Astrocyte (in vitro differentiated cells and primary cell): ENCODE measurements around the gene CXorf38.

Source experiments
- EZH2 ChIP-seq: IDR thresholded peaks from 2 replicates; pipeline ENCODE4 v1.6.1; 2012; ENCODE audit warnings: mild to moderate bottlenecking, low read length, inconsistent platforms; ENCODE audit not compliant: insufficient read depth
- TF ChIP-seq, protein P1 (sequence below): IDR thresholded peaks from 2 replicates; pipeline ENCODE4 v1.5.1; 2011; ENCODE audit warnings: low read depth, mild to moderate bottlenecking, inconsistent platforms, low read length, moderate library complexity; ENCODE audit not compliant: insufficient read depth

DNA sequence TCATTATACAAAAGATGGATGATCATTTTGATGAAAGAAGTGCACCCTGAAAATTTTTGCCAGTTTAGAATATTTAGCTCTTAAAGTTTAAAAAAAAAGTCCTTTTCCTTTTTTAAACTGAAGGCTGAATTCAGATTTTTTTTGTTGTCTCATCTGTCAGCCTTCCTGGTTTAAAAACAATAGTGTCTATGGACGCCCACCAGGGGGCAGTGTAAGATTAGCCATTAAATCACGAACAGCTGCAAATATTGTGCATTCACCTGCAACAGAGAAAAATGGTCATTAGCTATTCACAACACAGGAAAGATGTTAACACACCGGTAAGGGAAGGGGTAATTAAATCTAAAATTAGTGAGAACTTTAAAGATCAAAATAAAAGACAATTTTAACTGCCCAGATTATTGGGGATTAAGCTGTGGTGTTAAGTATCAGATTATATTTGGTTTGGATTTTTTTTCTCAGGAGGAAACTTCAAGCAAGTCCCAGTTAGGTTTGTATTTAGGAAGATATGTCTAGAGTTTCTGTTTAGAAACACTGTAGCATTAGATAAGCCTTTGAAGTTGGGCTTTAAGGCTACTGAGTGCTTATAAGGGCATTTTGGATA is 4.4 kb upstream of the CXorf38 start:
- TF ChIP-seq EZH2 = no peak
- TF ChIP-seq, protein P1, sequence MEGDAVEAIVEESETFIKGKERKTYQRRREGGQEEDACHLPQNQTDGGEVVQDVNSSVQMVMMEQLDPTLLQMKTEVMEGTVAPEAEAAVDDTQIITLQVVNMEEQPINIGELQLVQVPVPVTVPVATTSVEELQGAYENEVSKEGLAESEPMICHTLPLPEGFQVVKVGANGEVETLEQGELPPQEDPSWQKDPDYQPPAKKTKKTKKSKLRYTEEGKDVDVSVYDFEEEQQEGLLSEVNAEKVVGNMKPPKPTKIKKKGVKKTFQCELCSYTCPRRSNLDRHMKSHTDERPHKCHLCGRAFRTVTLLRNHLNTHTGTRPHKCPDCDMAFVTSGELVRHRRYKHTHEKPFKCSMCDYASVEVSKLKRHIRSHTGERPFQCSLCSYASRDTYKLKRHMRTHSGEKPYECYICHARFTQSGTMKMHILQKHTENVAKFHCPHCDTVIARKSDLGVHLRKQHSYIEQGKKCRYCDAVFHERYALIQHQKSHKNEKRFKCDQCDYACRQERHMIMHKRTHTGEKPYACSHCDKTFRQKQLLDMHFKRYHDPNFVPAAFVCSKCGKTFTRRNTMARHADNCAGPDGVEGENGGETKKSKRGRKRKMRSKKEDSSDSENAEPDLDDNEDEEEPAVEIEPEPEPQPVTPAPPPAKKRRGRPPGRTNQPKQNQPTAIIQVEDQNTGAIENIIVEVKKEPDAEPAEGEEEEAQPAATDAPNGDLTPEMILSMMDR = peak; percentile 57
